K562 (cell line): Measurements from ENCODE around the gene CASP9. TPM values are rescaled to one million over a fixed set of nuclear protein-coding genes. Genes with fewer than 3 reads are reported as not detected.
A peak's percentile ranks its signal among the peaks of the same experiment; 100 is the strongest.

Experiments
- ETV1 ChIP-seq: fragments of 450-650 bp; conservative IDR thresholded peaks from 2 replicates; pipeline ENCODE4 v1.6.1; 2016; ENCODE audit warnings: missing genetic modification characterization, control low read depth, low read depth, missing compliant biosample characterization
- ETV5 ChIP-seq: sonication (generic); formaldehyde crosslinking; IDR thresholded peaks from 2 replicates; pipeline ENCODE4 v1.4.0; 2020; ENCODE audit warnings: low read depth, mild to moderate bottlenecking, missing genetic modification reagents
- EZH2 ChIP-seq: IDR thresholded peaks from 2 replicates; pipeline ENCODE4 v1.6.1; 2012; ENCODE audit warnings: low read depth, mild to moderate bottlenecking, inconsistent platforms, low read length, borderline replicate concordance
- FIP1L1 ChIP-seq: fragments of 200-400 bp; formaldehyde crosslinking; IDR thresholded peaks from 2 replicates; pipeline ENCODE4 v1.6.1; 2018; ENCODE audit warnings: mild to moderate bottlenecking, low read depth, low read length; ENCODE audit not compliant: poor library complexity, severe bottlenecking
- FOXA3 ChIP-seq, 2 experiments: fragments of 450-650 bp in 1 of 2; sonication (generic) in 1 of 2; formaldehyde crosslinking; IDR thresholded peaks in 1 of 2; conservative IDR thresholded peaks in 1 of 2; 2 replicates each; pipeline versions ENCODE4 v1.4.0 to v1.8.0; 2020 to 2022; ENCODE audit warnings: mild to moderate bottlenecking in 2 of 2, missing genetic modification reagents in 1 of 2
- GATAD2B ChIP-seq: fragments of 450-650 bp; IDR thresholded peaks from 2 replicates; pipeline ENCODE4 v1.6.1; 2017; ENCODE audit warnings: mild to moderate bottlenecking, borderline replicate concordance
- GTF2A2 ChIP-seq: IDR thresholded peaks from 2 replicates; pipeline ENCODE4 v1.6.1; 2016; ENCODE audit warnings: mild to moderate bottlenecking, missing genetic modification characterization, missing compliant biosample characterization
- MTA2 ChIP-seq: fragments of 450-650 bp; IDR thresholded peaks from 2 replicates; pipeline ENCODE4 v1.6.1; 2016; ENCODE audit warnings: low read depth
- NFYB ChIP-seq: IDR thresholded peaks from 2 replicates; pipeline ENCODE4 v1.6.1; 2011; ENCODE audit warnings: mild to moderate bottlenecking, moderate library complexity; ENCODE audit not compliant: insufficient read length; ENCODE audit errors: extremely low read depth
- RNF2 ChIP-seq: sonication (generic); IDR thresholded peaks from 2 replicates; pipeline ENCODE4 v1.6.1; 2016
- SMARCA5 ChIP-seq: fragments of 450-650 bp; IDR thresholded peaks from 2 replicates; pipeline ENCODE4 v1.6.1; 2016
- SOX6 ChIP-seq: fragments of 450-650 bp; IDR thresholded peaks from 2 replicates; pipeline ENCODE4 v1.6.1; 2014; ENCODE audit warnings: mild to moderate bottlenecking
- SP1 ChIP-seq: sonication (generic); formaldehyde crosslinking; IDR thresholded peaks from 2 replicates; pipeline ENCODE4 v1.8.1; 2022; ENCODE audit warnings: mild to moderate bottlenecking, missing genetic modification reagents
- SPI1 ChIP-seq: IDR thresholded peaks from 2 replicates; pipeline ENCODE4 v1.6.1; 2011; ENCODE audit warnings: low read depth, low read length, control low read depth, borderline replicate concordance
- TFAM ChIP-seq: fragments of 250-450 bp; sonication (Bioruptor Pico); conservative IDR thresholded peaks from 2 replicates; pipeline ENCODE4 v1.5.0; 2021; ENCODE audit warnings: mild to moderate bottlenecking, moderate library complexity
- YY1 ChIP-seq, 3 experiments: IDR thresholded peaks; 2 replicates each; pipeline ENCODE4 v1.6.1; 2011; ENCODE audit warnings: low read length in 2 of 3, mild to moderate bottlenecking in 2 of 3, moderate library complexity in 2 of 3, borderline replicate concordance in 1 of 3, control low read depth in 1 of 3, low read depth in 1 of 3; ENCODE audit not compliant: insufficient read depth in 3 of 3, insufficient replicate concordance in 2 of 3, control insufficient read depth in 1 of 3, insufficient read length in 1 of 3; ENCODE audit errors: extremely low read depth in 1 of 3
- ZNF280B ChIP-seq: fragments of 250-450 bp; sonication (Bioruptor Pico); IDR thresholded peaks from 2 replicates; pipeline ENCODE4 v1.5.1; 2021; ENCODE audit warnings: mild to moderate bottlenecking
- ZNF408 ChIP-seq: fragments of 250-450 bp; sonication (Bioruptor Pico); IDR thresholded peaks from 2 replicates; pipeline ENCODE4 v1.4.0; 2020; ENCODE audit warnings: low read depth, mild to moderate bottlenecking, moderate library complexity
- ZNF449 ChIP-seq: fragments of 250-450 bp; sonication (Bioruptor Pico); IDR thresholded peaks from 2 replicates; pipeline ENCODE4 v1.8.0; 2022; ENCODE audit warnings: moderate library complexity, mild to moderate bottlenecking, inconsistent platforms
- ZNF589 ChIP-seq: fragments of 200-800 bp; sonication (Bioruptor generic); IDR thresholded peaks from 2 replicates; pipeline ENCODE4 v1.6.1; 2016; ENCODE audit warnings: low read depth, missing genetic modification characterization, missing compliant biosample characterization
- polyA plus RNA-seq, 8 experiments: library from polyadenylated mRNA; depleted of rRNA in 4 of 8; stranded (reverse) in 5 of 8; unstranded in 3 of 8; fragments of >200 nt; fragmentation: Nextera tagmentation in 2 of 8; fragmentation: Illumina TruSeq in 1 of 8; extraction: Ambion mirVana in 2 of 8; extraction: Trizol in 1 of 8; gene quantifications; 2 replicates each; pipeline versions ENCODE4 v1.2.1 to v1.2.3, GENCODE V29; 2011 to 2014; ENCODE audit warnings: inconsistent platforms in 1 of 8, missing spikeins in 1 of 8
- total RNA-seq, 7 experiments: library from RNA; depleted of rRNA in 6 of 7; stranded (reverse); fragments of >200 nt in 6 of 7; fragmentation: Illumina TruSeq in 2 of 7; extraction: Trizol in 2 of 7; gene quantifications; 2 replicates each; pipeline versions ENCODE4 v1.2.1 to v1.2.3, GENCODE V29; 2011 to 2021; ENCODE audit warnings: low replicate concordance in 1 of 7
- TF ChIP-seq, protein P1 (sequence below): fragments of 450-650 bp; IDR thresholded peaks from 2 replicates; pipeline ENCODE4 v1.6.1; 2016; ENCODE audit warnings: low read depth, mild to moderate bottlenecking, moderate library complexity
- TF ChIP-seq, protein P2 (sequence below): fragments of 450-650 bp; IDR thresholded peaks from 2 replicates; pipeline ENCODE4 v1.6.1; 2016; ENCODE audit warnings: antibody characterized with exemption

The CASP9 gene
- total and polyA plus RNA-seq, 9 of the 15 experiments (the other 6 are each of a cell fraction or from before 2014, with no cell fraction given) = 10.8 to 54.1 (median 30.7) TPM

DNA sequence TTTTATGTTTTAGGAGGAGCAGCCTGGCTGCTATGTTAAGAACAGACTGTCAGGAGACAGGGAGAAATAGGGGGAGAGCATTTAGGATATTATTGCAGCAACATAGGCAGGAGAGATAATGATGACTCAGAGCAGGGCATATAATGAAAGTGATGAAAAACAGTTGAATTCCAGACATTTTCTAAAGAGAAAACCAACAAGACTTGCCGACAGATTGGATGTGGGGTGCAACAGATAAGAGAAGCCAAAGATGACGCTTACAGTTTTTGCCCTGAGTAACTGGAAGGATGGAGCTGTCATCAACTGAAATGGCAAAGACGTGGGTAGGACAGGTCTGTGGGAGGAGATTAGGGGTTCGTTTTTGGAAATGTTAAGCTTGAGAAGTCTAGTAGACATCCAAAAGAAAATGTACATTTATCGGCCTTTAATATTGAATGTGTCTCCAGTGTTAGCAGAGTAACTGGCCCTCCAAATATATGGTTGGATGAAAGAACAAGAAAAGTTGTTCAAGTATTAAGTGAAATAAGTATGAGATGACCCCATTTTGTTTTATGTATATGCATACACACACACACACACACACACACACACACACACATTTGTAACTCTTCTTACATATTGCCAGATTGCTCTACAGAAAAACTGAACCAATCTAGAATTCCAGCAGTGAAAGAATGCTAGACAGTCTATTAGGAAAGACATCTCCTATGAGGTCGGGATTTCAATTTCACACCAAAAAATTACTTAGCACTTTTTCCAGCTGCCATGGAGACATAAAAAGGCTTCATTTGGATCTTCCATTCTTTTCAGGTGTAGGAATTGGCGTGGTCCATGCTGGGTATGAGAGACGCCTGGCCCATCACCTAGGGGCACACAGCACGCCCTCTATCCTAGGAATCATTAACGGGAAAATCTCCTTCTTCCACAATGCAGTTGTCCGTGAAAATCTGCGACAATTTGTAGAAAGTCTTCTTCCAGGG is 19.9 kb upstream of the CASP9 start (continued):
- no peak for TF ChIP-seq ZNF280B (CRISPR knock-in tag)
- no peak for TF ChIP-seq NFYB
- peak; percentile 96 for TF ChIP-seq SOX6
- TF ChIP-seq SMARCA5 = peak; percentile 45; the same call in 1 of the 2 replicates
- TF ChIP-seq TFAM = no peak
- no peak for TF ChIP-seq FIP1L1
- no peak for TF ChIP-seq ZNF449 (CRISPR knock-in tag)
- TF ChIP-seq RNF2 = peak; percentile 93
- peak; percentile 94 for TF ChIP-seq MTA2
- TF ChIP-seq, protein P1, sequence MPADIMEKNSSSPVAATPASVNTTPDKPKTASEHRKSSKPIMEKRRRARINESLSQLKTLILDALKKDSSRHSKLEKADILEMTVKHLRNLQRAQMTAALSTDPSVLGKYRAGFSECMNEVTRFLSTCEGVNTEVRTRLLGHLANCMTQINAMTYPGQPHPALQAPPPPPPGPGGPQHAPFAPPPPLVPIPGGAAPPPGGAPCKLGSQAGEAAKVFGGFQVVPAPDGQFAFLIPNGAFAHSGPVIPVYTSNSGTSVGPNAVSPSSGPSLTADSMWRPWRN = peak; percentile 77
- TF ChIP-seq EZH2 = no peak
- no peak for TF ChIP-seq ZNF408
- peak; percentile 59; the same call in 1 of the 2 replicates for TF ChIP-seq ETV1 (tag)
- peak; percentile 17 to 45; a peak in 1 of 4 replicates for TF ChIP-seq FOXA3 (CRISPR knock-in tag; conservative IDR thresholded peaks at IDR 0.05 in 1 of 2, IDR thresholded peaks at IDR 0.05 in 1 of 2)
- TF ChIP-seq, protein P2, sequence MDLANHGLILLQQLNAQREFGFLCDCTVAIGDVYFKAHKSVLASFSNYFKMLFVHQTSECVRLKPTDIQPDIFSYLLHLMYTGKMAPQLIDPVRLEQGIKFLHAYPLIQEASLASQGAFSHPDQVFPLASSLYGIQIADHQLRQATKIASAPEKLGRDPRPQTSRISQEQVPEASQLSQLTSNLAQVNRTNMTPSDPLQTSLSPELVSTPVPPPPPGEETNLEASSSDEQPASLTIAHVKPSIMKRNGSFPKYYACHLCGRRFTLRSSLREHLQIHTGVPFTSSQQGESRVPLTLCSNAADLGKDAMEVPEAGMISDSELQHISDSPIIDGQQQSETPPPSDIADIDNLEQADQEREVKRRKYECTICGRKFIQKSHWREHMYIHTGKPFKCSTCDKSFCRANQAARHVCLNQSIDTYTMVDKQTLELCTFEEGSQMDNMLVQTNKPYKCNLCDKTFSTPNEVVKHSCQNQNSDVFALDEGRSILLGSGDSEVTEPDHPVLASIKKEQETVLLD = peak; percentile 85; the same call in 1 of the 2 replicates
- TF ChIP-seq ETV5 (CRISPR knock-in tag) = 0 out of 2 replicates have a peak, but pooled peaks have one; percentile 37
- TF ChIP-seq SPI1 = no peak
- TF ChIP-seq GTF2A2 (tag) = no peak
- TF ChIP-seq SP1 (CRISPR knock-in tag) = peak; percentile 48; the same call in 1 of the 2 replicates
- TF ChIP-seq GATAD2B = peak; percentile 92
- peak; percentile 95 for TF ChIP-seq ZNF589 (CRISPR knock-in tag)
- peak in 1 of 3 experiments; percentile 56 for TF ChIP-seq YY1 (IDR thresholded peaks at IDR 0.05; ENCODE audit: borderline replicate concordance in 1 of 3, control insufficient read depth in 1 of 3, extremely low read depth in 1 of 3, insufficient read depth in 3 of 3, insufficient read length in 1 of 3, insufficient replicate concordance in 2 of 3, low read depth in 1 of 3, low read length in 2 of 3)
